ENCODE data around the gene JMJD1C.
A peak's percentile ranks its signal among the peaks of the same experiment; 100 is the strongest.

Gene JMJD1C

GRCh38 chr10:63477927-63478326, 12.2 kb upstream of the JMJD1C start:
- no peak overlapping the region for H3K27ac ChIP-seq
- TF ChIP-seq CTCF (conservative IDR thresholded peaks at IDR 0.05) = no peak

DNA sequence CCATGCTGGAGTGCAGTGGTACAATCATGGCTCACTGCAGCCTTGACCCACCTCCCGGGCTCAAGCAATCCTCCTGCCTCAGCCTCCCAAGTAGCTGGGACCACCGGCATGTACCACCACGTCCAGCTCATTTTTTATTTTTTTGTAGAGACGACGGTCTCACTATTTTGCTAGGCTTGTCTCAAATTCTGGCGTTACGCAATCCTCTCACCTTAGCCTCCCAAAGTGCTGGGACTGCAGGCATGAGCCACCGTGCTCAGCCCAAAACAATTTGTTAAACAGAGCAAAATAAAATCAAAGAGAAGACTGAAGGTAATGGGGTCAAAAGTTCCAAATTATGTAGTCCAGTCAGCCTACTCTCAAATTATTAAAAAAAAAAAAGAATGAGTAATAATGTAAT, 8.7 kb upstream of the JMJD1C start:
- H3K27ac ChIP-seq = no peak overlapping the region
- TF ChIP-seq ZFX (IDR thresholded peaks at IDR 0.05) (no peak), CTCF (conservative IDR thresholded peaks at IDR 0.05) (no peak)

DNA sequence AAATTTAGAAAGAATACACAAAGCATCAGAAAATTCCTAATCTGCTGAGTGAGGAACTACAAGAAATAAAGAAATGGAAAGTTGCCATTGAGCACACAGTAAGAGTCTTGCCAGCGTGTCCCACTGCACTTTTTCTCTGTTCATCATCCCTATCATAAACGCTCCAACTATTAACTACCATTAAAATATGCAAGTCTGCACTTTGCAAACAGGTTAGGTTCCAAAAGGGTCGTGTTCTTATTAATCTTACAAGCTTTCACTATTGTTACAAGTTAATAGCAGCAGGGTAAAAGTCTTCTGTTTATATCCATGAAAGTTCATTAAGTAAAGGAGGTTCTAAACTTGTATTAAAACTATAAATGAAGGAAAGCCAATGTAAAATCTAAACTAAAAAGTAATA, 5.2 kb upstream of the JMJD1C start:
- TF ChIP-seq ZFX (IDR thresholded peaks at IDR 0.05) = no peak
- no peak for TF ChIP-seq CTCF (conservative IDR thresholded peaks at IDR 0.05)
- H3K27ac ChIP-seq = no peak overlapping the region

- no peak overlapping the region for H3K27ac ChIP-seq
- TF ChIP-seq CTCF (conservative IDR thresholded peaks at IDR 0.05) (no peak), ZFX (IDR thresholded peaks at IDR 0.05) (no peak)
Observed at GRCh38 chr10:63468947-63469346, 3.2 kb upstream of the JMJD1C start.

DNA sequence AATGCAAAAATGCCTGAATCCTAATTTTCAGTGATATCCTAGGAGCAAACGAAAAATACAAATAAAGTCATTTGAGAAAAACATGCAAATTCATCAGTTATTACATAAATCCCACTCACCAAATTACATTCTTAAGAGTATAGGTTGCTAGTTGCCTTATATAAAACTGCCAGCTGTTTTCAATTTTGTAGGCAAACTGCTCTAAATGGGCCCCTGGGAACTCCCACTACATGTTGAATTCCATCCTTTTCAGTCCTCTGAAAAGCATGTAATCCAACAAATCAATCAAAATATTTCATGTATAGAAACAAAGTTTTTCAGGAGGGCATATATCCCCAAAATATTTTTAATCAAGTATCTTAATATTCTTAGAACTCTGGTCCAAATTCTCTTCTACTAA, 2.1 kb upstream of the JMJD1C start:
- TF ChIP-seq ZFX (IDR thresholded peaks at IDR 0.05) (no peak), CTCF (conservative IDR thresholded peaks at IDR 0.05) (no peak)
- H3K27ac ChIP-seq = no peak overlapping the region

- TF ChIP-seq ZFX (IDR thresholded peaks at IDR 0.05) = no peak
- no peak for TF ChIP-seq CTCF (conservative IDR thresholded peaks at IDR 0.05)
- peak overlapping the region; percentile 60 for H3K27ac ChIP-seq
Observed at GRCh38 chr10:63466144-63466935, 563 bp upstream of the JMJD1C start.

GRCh38 chr10:63464402-63465292, 1.1 kb downstream of the JMJD1C start:
- no peak for TF ChIP-seq CTCF (conservative IDR thresholded peaks at IDR 0.05)
- TF ChIP-seq ZFX (IDR thresholded peaks at IDR 0.05) = no peak
- H3K27ac ChIP-seq = peak overlapping the region; percentile 60

Data from C4-2B (cell line).